ENCODE data around the gene KCNJ3.

KCNJ3 gene

DNA sequence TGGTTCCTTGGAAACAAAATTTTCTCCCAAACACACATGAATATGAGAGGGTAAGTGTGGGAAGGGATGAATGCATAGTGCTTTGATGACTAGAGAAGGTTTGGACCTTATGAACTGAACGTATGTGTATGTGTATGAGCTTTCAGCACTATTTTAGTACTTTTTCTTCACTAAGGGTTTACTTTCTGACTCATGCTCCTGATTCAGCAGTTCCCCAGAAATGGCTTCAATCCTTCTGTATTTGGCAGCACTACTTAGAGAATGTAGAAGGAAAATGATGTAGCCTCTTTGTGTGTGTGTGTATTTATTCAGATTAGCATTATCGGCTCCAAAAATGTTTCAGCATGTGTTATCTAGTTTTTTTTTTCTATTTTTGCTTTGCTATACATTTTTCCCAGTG, 22.2 kb downstream of the KCNJ3 start:
- DNase-seq (ENCODE audit: low read depth in 2 of 2) = no peak
- no peak overlapping the region for H3K4me3 ChIP-seq (replicated peaks in 1 of 2; ENCODE audit: low read depth in 2 of 2, low read length in 2 of 2)
- TF ChIP-seq, protein P1, sequence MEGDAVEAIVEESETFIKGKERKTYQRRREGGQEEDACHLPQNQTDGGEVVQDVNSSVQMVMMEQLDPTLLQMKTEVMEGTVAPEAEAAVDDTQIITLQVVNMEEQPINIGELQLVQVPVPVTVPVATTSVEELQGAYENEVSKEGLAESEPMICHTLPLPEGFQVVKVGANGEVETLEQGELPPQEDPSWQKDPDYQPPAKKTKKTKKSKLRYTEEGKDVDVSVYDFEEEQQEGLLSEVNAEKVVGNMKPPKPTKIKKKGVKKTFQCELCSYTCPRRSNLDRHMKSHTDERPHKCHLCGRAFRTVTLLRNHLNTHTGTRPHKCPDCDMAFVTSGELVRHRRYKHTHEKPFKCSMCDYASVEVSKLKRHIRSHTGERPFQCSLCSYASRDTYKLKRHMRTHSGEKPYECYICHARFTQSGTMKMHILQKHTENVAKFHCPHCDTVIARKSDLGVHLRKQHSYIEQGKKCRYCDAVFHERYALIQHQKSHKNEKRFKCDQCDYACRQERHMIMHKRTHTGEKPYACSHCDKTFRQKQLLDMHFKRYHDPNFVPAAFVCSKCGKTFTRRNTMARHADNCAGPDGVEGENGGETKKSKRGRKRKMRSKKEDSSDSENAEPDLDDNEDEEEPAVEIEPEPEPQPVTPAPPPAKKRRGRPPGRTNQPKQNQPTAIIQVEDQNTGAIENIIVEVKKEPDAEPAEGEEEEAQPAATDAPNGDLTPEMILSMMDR (IDR thresholded peaks at IDR 0.05; ENCODE audit: low read depth, low read length) = no peak

DNA sequence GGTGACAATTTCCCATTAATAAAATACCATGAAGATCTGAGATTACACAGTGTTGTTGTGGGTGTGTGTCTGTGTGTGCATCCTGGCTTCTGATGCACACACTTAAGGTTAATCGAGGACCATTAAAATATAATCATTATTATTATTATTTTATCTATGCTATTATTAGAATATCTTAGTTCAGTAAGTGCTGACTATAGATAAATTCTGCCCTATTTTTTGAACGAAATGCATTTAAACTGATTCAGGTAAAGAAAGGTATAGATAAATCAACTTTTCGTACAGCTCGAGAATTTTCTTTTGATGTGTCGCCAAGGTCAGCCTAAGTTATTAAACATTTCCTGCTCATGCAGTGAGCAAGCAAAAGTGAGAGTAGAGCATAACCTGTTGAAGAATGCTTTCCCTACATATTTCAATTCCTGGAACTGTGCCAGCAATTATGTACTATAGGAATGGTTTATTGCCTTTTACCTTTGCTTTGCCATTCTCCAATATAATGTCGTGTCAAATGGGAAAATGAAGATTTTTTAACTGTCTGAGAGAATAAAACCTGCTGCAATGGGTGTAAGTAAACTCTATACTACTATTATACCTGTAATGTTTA, 25.8 kb downstream of the KCNJ3 start:
- no peak for DNase-seq (ENCODE audit: low read depth in 2 of 2)
- TF ChIP-seq, protein P1 (IDR thresholded peaks at IDR 0.05; ENCODE audit: low read depth, low read length) = no peak
- H3K4me3 ChIP-seq (replicated peaks in 1 of 2; ENCODE audit: low read depth in 2 of 2, low read length in 2 of 2) = no peak overlapping the region

DNA sequence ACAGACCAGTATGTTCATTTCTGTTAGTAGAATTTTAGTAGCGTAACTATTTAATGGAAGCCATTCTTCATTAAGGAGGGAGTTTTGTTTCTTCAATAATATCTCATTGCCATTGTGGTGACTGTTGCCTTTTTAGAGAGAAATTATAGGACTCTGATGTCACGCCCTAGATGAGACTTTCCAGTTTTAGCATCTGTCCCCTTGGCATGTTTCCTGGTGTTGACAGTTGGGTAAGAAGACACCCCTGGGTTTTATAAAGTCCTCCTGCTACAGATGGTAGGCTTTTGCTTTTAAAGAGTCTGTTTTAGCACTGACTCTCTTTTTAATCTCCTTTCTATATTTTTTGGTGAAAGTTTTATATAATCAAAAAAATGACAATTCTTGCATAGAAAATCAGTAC, 41.9 kb downstream of the KCNJ3 start:
- no peak for DNase-seq (ENCODE audit: low read depth in 2 of 2)
- H3K4me3 ChIP-seq (replicated peaks in 1 of 2; ENCODE audit: low read depth in 2 of 2, low read length in 2 of 2) = no peak overlapping the region
- TF ChIP-seq, protein P1 (IDR thresholded peaks at IDR 0.05; ENCODE audit: low read depth, low read length) = no peak

DNA sequence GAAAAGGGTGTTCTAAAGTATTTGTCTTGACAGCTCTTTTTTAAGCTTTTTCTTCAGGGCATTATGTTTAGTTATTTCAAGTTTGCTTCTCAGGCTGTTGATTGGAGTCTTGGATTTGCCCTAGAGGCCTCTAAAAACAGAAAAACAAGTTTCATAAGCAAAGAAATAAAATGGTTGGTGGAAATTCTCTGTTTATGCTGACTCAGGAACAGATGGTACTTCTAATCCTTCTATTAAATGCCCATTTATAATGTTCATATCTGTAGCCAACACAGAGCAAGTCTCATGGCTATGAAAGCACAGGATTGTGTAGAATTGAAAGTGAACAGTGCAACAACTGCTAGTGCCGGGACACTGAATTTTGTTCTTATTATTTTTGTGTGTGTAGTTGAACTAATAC, 60.4 kb downstream of the KCNJ3 start:
- TF ChIP-seq, protein P1 (IDR thresholded peaks at IDR 0.05; ENCODE audit: low read depth, low read length) = no peak
- H3K4me3 ChIP-seq (replicated peaks in 1 of 2; ENCODE audit: low read depth in 2 of 2, low read length in 2 of 2) = no peak overlapping the region
- DNase-seq (ENCODE audit: low read depth in 2 of 2) = no peak

DNA sequence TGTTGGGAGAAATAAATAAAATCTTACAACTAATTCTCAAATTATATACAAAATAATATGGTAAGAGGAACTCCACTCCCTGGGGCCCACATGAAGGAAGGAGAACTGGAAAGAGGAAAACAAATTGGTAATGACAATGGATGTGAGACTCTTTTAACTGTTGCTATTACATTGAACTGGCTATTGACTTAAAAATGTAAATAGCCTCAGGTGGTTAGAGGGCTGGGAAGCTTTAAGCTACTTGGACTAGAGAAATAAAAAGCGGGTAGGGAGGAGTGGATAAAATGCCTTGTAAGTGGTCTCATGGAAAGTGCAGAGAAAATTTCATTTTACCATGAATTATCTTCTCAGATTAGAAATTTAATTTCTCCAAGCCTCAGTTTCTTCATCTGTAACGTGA, 64.1 kb downstream of the KCNJ3 start:
- TF ChIP-seq, protein P1 (IDR thresholded peaks at IDR 0.05; ENCODE audit: low read depth, low read length) = no peak
- no peak for DNase-seq (ENCODE audit: low read depth in 2 of 2)
- H3K4me3 ChIP-seq (replicated peaks in 1 of 2; ENCODE audit: low read depth in 2 of 2, low read length in 2 of 2) = no peak overlapping the region

DNA sequence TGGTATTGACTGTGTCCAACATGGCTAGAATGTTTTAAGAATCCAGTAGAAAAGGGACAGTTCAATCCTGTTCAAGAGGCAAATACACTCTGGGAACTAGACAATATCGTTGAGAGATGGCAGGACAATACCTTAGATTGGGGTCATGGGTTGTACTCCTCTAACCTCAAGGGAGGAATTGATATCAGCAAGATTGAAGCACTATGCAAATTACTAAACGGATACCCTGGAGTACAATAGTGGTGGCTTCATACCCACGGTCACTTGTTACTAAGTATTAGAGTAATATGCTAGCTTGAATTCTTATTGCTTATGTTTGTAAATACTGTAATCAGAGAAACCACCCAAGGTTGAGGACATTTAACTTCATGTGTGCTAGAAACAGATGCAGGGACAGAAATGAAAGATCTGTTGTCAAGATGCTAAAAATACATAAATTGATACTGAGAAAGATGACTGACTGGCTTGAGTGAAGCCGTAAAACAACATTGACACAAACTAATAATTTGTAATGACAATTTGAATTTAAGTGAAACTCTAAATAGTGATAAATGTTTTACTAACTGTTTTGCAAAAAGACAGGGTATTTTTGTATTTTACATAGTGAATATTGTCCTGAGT, 73.3 kb downstream of the KCNJ3 start:
- H3K4me3 ChIP-seq (replicated peaks in 1 of 2; ENCODE audit: low read depth in 2 of 2, low read length in 2 of 2) = no peak overlapping the region
- TF ChIP-seq, protein P1 (IDR thresholded peaks at IDR 0.05; ENCODE audit: low read depth, low read length) = no peak
- DNase-seq (ENCODE audit: low read depth in 2 of 2) = no peak

DNA sequence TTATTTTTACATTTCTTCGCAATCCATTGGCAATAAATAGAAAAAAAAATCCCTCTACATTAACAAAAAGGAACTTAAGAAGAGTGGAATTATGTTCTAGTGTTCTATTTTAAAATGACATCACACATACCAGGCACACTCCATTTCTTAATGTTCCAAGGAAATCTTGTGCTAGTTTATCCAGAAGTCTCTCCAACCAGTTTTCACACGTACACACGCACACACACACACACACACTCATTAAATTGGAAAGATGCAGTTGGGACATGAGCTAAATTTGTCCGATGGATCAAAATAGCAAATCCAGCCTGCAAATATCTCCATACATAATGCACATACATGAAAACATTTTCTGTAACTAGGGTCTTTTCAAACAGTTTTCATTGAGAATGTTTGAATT, 78.3 kb downstream of the KCNJ3 start:
- TF ChIP-seq, protein P1 (IDR thresholded peaks at IDR 0.05; ENCODE audit: low read depth, low read length) = no peak
- H3K4me3 ChIP-seq (replicated peaks in 1 of 2; ENCODE audit: low read depth in 2 of 2, low read length in 2 of 2) = no peak overlapping the region
- no peak for DNase-seq (ENCODE audit: low read depth in 2 of 2)

Measured in cardiac fibroblast (primary cell).